Body of pancreas (tissue), 4 donors: ENCODE data around the gene RABAC1. TPM values are rescaled to one million over a fixed set of nuclear protein-coding genes. Genes with fewer than 3 reads are reported as not detected.

ENCODE experiments used
- ATAC-seq: fragments of 150-250 bp; one replicate; pipeline ENCODE4 v1.9.1; 2016
- DNase-seq, 4 donors: peaks; one replicate each; pipeline ENCODE4 v3.0.0-alpha.2; 2019
- H3K27ac ChIP-seq, 4 donors: fragments of 200-600 bp; sonication (generic); 1 replicate in 3 of 4; 2 replicates in 1 of 4; pipeline versions ENCODE4 v1.5.1 to v1.6.1; 2016 to 2019; ENCODE audit warnings: mild to moderate bottlenecking in 1 of 4, mixed read lengths in 1 of 4, moderate library complexity in 1 of 4
- H3K27me3 ChIP-seq, 2 donors: fragments of 200-600 bp; sonication (generic); one replicate each; pipeline ENCODE4 v1.6.0; 2016; ENCODE audit warnings: mild to moderate bottlenecking in 1 of 2
- H3K36me3 ChIP-seq, 2 donors: fragments of 200-600 bp; sonication (generic); replicated peaks in 1 of 2; 2 replicates each; pipeline ENCODE4 v1.5.1; 2016; ENCODE audit warnings: low read depth in 2 of 2; ENCODE audit not compliant: insufficient read depth in 1 of 2
- H3K4me1 ChIP-seq: fragments of 200-600 bp; sonication (generic); one replicate; pipeline ENCODE4 v1.6.0; 2016
- H3K4me3 ChIP-seq, 2 donors: fragments of 200-600 bp; sonication (generic); 1 replicate in 1 of 2; 2 replicates in 1 of 2; pipeline ENCODE4 v1.5.1; 2016 to 2019
- H3K9me3 ChIP-seq, 3 donors: fragments of 200-600 bp; sonication (generic); 1 replicate in 2 of 3; 2 replicates in 1 of 3; pipeline ENCODE4 v1.5.1; 2016
- POLR2A ChIP-seq, 3 donors: fragments of 450-650 bp; IDR thresholded peaks; one replicate each; pipeline ENCODE4 v1.6.1; 2016; ENCODE audit warnings: antibody characterized with exemption in 3 of 3, mild to moderate bottlenecking in 2 of 3
- WGBS, 2 donors: methylation state at CpG; one replicate each; pipeline ENCODE4 v1.1.5; 2017; 5-methylcytosine and 5-hydroxymethylcytosine counted together
- intact Hi-C: fragments of 100-400 bp; cut with DNase I; formaldehyde crosslinking; loops from one replicate; pipeline ENCODE4 v1.15.1; 2023
- total RNA-seq, 2 donors: library from RNA; depleted of rRNA; stranded (reverse); fragments of >200 nt; gene quantifications; one replicate each; pipeline ENCODE4 v1.1.0, GENCODE V29; 2016
- TF ChIP-seq, protein P1 (sequence below), 7 experiments: fragments of 450-650 bp in 4 of 7; fragments of 200-600 bp in 3 of 7; sonication (generic) in 3 of 7; IDR thresholded peaks; one replicate each; pipeline ENCODE4 v1.5.1; 2016 to 2019; ENCODE audit warnings: antibody characterized with exemption in 7 of 7

RABAC1 gene
- total RNA-seq, 2 donors from 2014 or later: 87.3 to 88.5 TPM

DNA sequence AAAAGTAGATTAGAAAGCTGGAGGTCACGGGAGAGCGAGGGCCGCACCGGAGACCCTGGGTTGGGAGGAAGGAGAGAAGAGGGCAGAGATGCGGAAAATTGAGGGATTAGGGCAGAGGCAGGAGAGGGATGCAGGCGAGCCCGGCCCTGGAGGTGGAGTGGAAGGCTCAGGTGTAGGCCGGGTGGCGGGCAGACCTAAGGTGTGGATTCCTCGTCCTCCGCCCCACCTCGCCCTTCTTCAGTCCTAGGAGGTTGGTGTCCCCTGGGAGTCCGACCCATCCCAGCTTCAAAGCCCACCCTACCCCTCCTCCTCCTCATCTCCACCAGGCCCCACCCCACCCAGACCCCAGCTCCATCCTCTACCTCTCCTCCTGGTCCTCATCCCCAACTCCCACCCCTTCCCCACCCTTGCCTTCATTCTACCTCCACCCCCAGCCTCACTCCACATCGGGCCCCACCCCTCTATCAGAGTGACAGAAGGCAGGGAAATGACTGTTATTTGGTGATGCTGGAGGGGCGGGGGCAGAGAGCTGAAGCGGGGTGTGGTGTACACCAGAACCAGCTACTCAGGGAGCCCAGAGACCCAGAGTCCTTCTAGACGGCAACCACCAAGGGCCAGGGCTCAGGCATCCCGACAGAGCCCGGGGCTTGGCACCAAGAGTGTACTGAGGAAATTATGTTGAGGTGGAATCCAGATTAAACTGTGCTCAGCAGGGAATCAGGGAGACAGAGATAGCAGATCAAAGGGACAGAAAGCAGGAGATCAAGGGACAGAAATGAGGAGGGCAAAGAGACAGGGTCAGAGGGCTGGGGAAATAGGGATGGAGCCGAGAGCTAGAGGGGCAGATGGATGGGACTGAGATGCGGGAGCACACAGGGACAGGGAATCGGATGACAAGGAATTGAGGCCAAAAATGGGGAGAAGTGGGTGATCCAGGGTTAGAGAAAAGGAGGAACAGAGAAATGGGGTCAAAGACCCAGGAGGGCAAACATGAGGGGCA lies 37.2 kb downstream of the RABAC1 start:
- 40% methylated on average over 22 of the region's 22 CpGs for WGBS, 2 donors
- ATAC-seq: no peak
- intact Hi-C loops: no loop called here
- TF ChIP-seq POLR2A (IDR thresholded peaks at IDR 0.05): no peak
- TF ChIP-seq, protein P1, sequence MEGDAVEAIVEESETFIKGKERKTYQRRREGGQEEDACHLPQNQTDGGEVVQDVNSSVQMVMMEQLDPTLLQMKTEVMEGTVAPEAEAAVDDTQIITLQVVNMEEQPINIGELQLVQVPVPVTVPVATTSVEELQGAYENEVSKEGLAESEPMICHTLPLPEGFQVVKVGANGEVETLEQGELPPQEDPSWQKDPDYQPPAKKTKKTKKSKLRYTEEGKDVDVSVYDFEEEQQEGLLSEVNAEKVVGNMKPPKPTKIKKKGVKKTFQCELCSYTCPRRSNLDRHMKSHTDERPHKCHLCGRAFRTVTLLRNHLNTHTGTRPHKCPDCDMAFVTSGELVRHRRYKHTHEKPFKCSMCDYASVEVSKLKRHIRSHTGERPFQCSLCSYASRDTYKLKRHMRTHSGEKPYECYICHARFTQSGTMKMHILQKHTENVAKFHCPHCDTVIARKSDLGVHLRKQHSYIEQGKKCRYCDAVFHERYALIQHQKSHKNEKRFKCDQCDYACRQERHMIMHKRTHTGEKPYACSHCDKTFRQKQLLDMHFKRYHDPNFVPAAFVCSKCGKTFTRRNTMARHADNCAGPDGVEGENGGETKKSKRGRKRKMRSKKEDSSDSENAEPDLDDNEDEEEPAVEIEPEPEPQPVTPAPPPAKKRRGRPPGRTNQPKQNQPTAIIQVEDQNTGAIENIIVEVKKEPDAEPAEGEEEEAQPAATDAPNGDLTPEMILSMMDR (IDR thresholded peaks at IDR 0.05): no peak
- Histone ChIP-seq H3K27ac (no peak overlapping the region), H3K4me1 (no peaks in the 10 kb centered on the region), H3K4me3 (no peak overlapping the region), H3K36me3 (no peaks in the 10 kb centered on the region), H3K9me3 (no peaks in the 10 kb centered on the region), H3K27me3 (peaks cover 0 to 11% of the 10 kb centered on the region in 2 donors)
- DNase-seq: no peak

GRCh38 chr19:41920882-41921576 lies 38.1 kb downstream of the RABAC1 start:
- H3K36me3 ChIP-seq: no peaks in the 10 kb centered on the region
- H3K4me3 ChIP-seq: no peak overlapping the region
- peaks cover 0 to 11% of the 10 kb centered on the region in 2 donors for H3K27me3 ChIP-seq
- 22% methylated on average over 23 to 26 of the region's 26 CpGs for WGBS, 2 donors
- no peaks in the 10 kb centered on the region for H3K4me1 ChIP-seq
- no peak overlapping the region for H3K27ac ChIP-seq
- no peak for DNase-seq
- H3K9me3 ChIP-seq: no peaks in the 10 kb centered on the region
- intact Hi-C loops: no loop called here
- no peak for TF ChIP-seq POLR2A (IDR thresholded peaks at IDR 0.05)
- TF ChIP-seq, protein P1 (IDR thresholded peaks at IDR 0.05): no peak
- ATAC-seq: no peak

DNA sequence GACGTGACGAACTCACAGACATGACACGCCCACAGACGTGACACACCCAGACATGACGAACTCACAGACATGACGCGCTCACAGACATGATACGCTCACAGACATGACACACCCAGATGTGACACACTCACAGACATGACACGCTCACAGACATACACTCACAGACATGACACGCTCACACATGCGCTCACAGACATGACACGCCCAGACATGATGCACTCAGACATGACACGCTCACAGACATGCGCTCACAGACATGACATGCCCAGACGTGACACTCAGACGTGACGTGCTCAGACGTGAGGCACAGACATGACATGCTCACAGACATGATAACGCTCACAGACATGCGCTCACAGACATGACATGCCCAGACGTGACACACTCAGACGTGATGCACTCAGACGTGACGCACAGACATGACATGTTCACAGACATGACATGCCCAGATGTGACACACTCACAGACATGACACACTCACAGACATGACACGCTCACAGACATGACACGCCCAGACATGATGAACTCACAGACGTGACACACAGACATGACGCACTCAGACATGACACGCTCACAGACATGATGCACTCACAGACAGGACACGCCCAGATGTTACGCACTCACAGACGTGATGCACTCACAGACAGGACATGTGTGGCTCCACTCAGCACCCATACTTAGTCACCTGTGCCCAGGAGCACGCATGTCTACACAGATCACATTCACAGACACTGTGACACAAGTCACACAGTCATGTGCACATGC lies 39.0 kb downstream of the RABAC1 start:
- Histone ChIP-seq H3K4me3 (no peak overlapping the region), H3K9me3 (no peaks in the 10 kb centered on the region), H3K27me3 (peaks cover 0 to 15% of the 10 kb centered on the region in 2 donors), H3K36me3 (no peaks in the 10 kb centered on the region), H3K27ac (no peak overlapping the region), H3K4me1 (peaks cover 2% of the 10 kb centered on the region)
- intact Hi-C loops: no loop called here
- ATAC-seq (no peak), DNase-seq (no peak)
- TF ChIP-seq POLR2A (IDR thresholded peaks at IDR 0.05): no peak
- TF ChIP-seq, protein P1 (IDR thresholded peaks at IDR 0.05): no peak
- WGBS, 2 donors: 76 to 83% methylated on average over 29 to 33 of the region's 33 CpGs

DNA sequence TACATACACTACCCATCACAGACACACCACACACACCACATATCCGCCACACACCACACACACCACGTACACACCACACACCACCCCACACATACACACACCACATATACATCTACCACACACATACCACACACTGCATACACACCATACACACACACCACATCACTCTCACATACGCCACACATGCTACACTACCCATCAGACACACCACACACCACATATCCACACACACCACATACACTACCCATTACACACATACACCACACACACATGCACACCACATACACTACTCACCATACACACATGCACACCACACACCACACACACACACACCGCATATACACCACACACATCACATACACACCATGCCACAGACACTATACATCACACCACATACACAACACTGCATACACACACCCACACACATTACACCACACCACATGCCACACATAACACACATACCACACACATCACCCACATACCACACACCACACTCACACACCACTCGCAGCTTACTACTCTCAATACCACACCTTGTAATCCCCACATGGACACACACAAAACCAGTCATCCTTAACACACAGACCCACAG lies 40.4 kb downstream of the RABAC1 start:
- H3K9me3 ChIP-seq: no peaks in the 10 kb centered on the region
- intact Hi-C loops: no loop called here
- ATAC-seq: no peak
- H3K4me1 ChIP-seq: peaks cover 3% of the 10 kb centered on the region
- no peak for DNase-seq
- no peak overlapping the region for H3K27ac ChIP-seq
- no peak overlapping the region for H3K4me3 ChIP-seq
- TF ChIP-seq, protein P1 (IDR thresholded peaks at IDR 0.05): no peak
- no peak for TF ChIP-seq POLR2A (IDR thresholded peaks at IDR 0.05)
- 81 to 89% methylated on average over 5 of the region's 5 CpGs for WGBS, 2 donors
- H3K36me3 ChIP-seq: no peaks in the 10 kb centered on the region
- H3K27me3 ChIP-seq: peaks cover 0 to 20% of the 10 kb centered on the region in 2 donors
